Endothelial cell of umbilical vein (primary cell): Measurements from ENCODE around the gene KRT86.

Experiments
- EZH2 ChIP-seq: IDR thresholded peaks from 2 replicates; pipeline ENCODE4 v1.6.1; 2012; ENCODE audit warnings: borderline replicate concordance, low read depth, mild to moderate bottlenecking, moderate library complexity, low read length, inconsistent platforms; ENCODE audit not compliant: severe bottlenecking
- POLR2AphosphoS5 ChIP-seq: IDR thresholded peaks from 2 replicates; pipeline ENCODE4 v1.6.1; 2012; ENCODE audit warnings: low read depth, mild to moderate bottlenecking, control low read depth, low read length, moderate library complexity; ENCODE audit not compliant: insufficient read depth

GRCh38 chr12:52278575-52279421 lies 4.4 kb downstream of the KRT86 start:
- no peak for TF ChIP-seq POLR2AphosphoS5
- no peak for TF ChIP-seq EZH2
